SK-N-SH treated with all-trans-retinoic acid at 6 μM for 48 hours (cell line): Measurements from ENCODE around the gene PHKG2.

Experiments used
- ARNTL ChIP-seq: fragments of 450-650 bp; formaldehyde crosslinking; IDR thresholded peaks from 2 replicates; pipeline ENCODE4 v1.5.0; 2020; ENCODE audit warnings: low read depth, mild to moderate bottlenecking, moderate library complexity, borderline replicate concordance
- BACH2 ChIP-seq: fragments of 250-450 bp; sonication (Bioruptor Pico); IDR thresholded peaks from 2 replicates; pipeline ENCODE4 v1.9.0; 2021; ENCODE audit warnings: mild to moderate bottlenecking, borderline replicate concordance
- CSDC2 ChIP-seq: fragments of 250-450 bp; sonication (Bioruptor Pico); IDR thresholded peaks from 2 replicates; pipeline ENCODE4 v1.5.0; 2020; ENCODE audit warnings: mild to moderate bottlenecking, moderate library complexity
- PPARA ChIP-seq: fragments of 250-450 bp; sonication (Bioruptor Pico); IDR thresholded peaks from 2 replicates; pipeline ENCODE4 v1.5.0; 2020; ENCODE audit warnings: mild to moderate bottlenecking, borderline replicate concordance
- TOX ChIP-seq: fragments of 250-450 bp; sonication (Bioruptor Pico); IDR thresholded peaks from 2 replicates; pipeline ENCODE4 v1.8.0; 2021; ENCODE audit warnings: mild to moderate bottlenecking, moderate library complexity, borderline replicate concordance
- ZFP30 ChIP-seq: fragments of 450-650 bp; formaldehyde crosslinking; IDR thresholded peaks from 2 replicates; pipeline ENCODE4 v1.5.0; 2022; ENCODE audit warnings: mild to moderate bottlenecking, moderate library complexity
- ZNF70 ChIP-seq: fragments of 450-650 bp; formaldehyde crosslinking; IDR thresholded peaks from 2 replicates; pipeline ENCODE4 v1.5.0; 2020; ENCODE audit warnings: mild to moderate bottlenecking, moderate library complexity
- ZNF8 ChIP-seq: fragments of 450-650 bp; formaldehyde crosslinking; IDR thresholded peaks from 2 replicates; pipeline ENCODE4 v1.5.0; 2020; ENCODE audit warnings: mild to moderate bottlenecking, moderate library complexity
- TF ChIP-seq, protein P1 (sequence below): fragments of 250-450 bp; sonication (Bioruptor Pico); IDR thresholded peaks from 2 replicates; pipeline ENCODE4 v1.5.1; 2020; ENCODE audit warnings: low read depth, mild to moderate bottlenecking, moderate library complexity
- TF ChIP-seq, protein P2 (sequence below): fragments of 250-450 bp; sonication (Bioruptor Pico); IDR thresholded peaks from 2 replicates; pipeline ENCODE4 v1.8.0; 2020; ENCODE audit warnings: mild to moderate bottlenecking, moderate library complexity, borderline replicate concordance
- TF ChIP-seq, protein P3 (sequence below): fragments of 250-450 bp; sonication (Bioruptor Pico); IDR thresholded peaks from 2 replicates; pipeline ENCODE4 v1.5.0; 2020; ENCODE audit warnings: mild to moderate bottlenecking, moderate library complexity
- TF ChIP-seq, protein P4 (sequence below): fragments of 250-450 bp; sonication (Bioruptor Pico); IDR thresholded peaks from 2 replicates; pipeline ENCODE4 v1.8.0; 2021; ENCODE audit warnings: low read depth, mild to moderate bottlenecking, moderate library complexity, borderline replicate concordance

DNA sequence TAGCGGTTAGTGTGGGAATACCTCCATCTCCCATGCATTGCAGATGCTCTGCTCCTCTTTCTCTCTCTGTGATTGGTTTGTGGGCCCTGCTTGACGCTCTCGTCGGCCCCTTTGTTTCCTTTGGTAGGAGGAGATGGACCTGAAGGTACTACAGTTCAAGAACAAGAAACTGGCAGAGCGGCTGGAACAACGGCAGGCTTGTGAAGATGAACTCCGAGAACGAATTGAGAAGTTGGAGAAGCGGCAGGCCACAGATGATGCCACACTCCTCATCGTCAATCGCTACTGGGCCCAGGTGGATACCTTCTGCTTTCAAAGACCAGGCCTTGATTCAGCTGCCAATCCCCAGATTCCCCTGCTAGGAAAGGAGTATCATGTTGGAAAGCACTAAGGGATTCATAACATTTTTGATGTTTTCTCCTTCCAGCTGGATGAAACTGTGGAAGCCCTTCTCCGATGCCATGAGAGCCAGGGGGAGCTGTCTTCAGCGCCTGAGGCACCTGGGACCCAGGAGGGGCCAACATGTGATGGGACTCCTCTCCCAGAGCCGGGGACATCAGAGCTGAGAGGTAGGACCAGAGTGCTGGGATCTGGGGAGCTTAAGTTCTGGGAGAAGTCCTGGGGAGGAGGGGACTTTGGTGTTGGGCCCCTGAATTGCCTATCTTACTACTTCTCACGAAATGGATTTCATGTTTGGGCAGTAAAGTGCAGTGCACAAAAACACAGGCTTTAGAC, 14.9 kb downstream of the PHKG2 start:
- TF ChIP-seq ZNF8 (CRISPR knock-in tag) (no peak), ARNTL (CRISPR knock-in tag) (no peak), ZFP30 (CRISPR knock-in tag) (no peak), CSDC2 (CRISPR knock-in tag) (no peak), BACH2 (CRISPR knock-in tag) (no peak), ZNF70 (CRISPR knock-in tag) (no peak), PPARA (CRISPR knock-in tag) (no peak), TOX (no peak)
- TF ChIP-seq, protein P1, sequence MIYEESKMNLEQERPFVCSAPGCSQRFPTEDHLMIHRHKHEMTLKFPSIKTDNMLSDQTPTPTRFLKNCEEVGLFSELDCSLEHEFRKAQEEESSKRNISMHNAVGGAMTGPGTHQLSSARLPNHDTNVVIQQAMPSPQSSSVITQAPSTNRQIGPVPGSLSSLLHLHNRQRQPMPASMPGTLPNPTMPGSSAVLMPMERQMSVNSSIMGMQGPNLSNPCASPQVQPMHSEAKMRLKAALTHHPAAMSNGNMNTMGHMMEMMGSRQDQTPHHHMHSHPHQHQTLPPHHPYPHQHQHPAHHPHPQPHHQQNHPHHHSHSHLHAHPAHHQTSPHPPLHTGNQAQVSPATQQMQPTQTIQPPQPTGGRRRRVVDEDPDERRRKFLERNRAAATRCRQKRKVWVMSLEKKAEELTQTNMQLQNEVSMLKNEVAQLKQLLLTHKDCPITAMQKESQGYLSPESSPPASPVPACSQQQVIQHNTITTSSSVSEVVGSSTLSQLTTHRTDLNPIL (CRISPR knock-in tag), result no peak
- TF ChIP-seq, protein P2, sequence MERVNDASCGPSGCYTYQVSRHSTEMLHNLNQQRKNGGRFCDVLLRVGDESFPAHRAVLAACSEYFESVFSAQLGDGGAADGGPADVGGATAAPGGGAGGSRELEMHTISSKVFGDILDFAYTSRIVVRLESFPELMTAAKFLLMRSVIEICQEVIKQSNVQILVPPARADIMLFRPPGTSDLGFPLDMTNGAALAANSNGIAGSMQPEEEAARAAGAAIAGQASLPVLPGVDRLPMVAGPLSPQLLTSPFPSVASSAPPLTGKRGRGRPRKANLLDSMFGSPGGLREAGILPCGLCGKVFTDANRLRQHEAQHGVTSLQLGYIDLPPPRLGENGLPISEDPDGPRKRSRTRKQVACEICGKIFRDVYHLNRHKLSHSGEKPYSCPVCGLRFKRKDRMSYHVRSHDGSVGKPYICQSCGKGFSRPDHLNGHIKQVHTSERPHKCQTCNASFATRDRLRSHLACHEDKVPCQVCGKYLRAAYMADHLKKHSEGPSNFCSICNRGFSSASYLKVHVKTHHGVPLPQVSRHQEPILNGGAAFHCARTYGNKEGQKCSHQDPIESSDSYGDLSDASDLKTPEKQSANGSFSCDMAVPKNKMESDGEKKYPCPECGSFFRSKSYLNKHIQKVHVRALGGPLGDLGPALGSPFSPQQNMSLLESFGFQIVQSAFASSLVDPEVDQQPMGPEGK, result no peak
- TF ChIP-seq, protein P3, sequence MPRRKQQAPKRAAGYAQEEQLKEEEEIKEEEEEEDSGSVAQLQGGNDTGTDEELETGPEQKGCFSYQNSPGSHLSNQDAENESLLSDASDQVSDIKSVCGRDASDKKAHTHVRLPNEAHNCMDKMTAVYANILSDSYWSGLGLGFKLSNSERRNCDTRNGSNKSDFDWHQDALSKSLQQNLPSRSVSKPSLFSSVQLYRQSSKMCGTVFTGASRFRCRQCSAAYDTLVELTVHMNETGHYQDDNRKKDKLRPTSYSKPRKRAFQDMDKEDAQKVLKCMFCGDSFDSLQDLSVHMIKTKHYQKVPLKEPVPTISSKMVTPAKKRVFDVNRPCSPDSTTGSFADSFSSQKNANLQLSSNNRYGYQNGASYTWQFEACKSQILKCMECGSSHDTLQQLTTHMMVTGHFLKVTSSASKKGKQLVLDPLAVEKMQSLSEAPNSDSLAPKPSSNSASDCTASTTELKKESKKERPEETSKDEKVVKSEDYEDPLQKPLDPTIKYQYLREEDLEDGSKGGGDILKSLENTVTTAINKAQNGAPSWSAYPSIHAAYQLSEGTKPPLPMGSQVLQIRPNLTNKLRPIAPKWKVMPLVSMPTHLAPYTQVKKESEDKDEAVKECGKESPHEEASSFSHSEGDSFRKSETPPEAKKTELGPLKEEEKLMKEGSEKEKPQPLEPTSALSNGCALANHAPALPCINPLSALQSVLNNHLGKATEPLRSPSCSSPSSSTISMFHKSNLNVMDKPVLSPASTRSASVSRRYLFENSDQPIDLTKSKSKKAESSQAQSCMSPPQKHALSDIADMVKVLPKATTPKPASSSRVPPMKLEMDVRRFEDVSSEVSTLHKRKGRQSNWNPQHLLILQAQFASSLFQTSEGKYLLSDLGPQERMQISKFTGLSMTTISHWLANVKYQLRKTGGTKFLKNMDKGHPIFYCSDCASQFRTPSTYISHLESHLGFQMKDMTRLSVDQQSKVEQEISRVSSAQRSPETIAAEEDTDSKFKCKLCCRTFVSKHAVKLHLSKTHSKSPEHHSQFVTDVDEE, result no peak
- TF ChIP-seq, protein P4, sequence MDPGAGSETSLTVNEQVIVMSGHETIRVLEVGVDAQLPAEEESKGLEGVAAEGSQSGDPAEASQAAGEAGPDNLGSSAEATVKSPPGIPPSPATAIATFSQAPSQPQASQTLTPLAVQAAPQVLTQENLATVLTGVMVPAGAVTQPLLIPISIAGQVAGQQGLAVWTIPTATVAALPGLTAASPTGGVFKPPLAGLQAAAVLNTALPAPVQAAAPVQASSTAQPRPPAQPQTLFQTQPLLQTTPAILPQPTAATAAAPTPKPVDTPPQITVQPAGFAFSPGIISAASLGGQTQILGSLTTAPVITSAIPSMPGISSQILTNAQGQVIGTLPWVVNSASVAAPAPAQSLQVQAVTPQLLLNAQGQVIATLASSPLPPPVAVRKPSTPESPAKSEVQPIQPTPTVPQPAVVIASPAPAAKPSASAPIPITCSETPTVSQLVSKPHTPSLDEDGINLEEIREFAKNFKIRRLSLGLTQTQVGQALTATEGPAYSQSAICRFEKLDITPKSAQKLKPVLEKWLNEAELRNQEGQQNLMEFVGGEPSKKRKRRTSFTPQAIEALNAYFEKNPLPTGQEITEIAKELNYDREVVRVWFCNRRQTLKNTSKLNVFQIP (CRISPR knock-in tag), result no peak
